ENCODE measurements around the gene OR2V1.
A peak's percentile ranks its signal among the peaks of the same experiment; 100 is the strongest.
"Not testable (repeated sequence)": the region's sequence is repeated elsewhere in the genome, so short reads cannot be mapped to it uniquely, and the experiment has no call there.

Gene OR2V1

GRCh38 chr5:181173027-181173419, 42.1 kb upstream of the OR2V1 start:
- no peaks in the 10 kb centered on the region for H3K79me2 ChIP-seq (ENCODE audit: low read length)
- H3K9ac ChIP-seq (ENCODE audit: low read length), result peak overlapping the region; percentile 62
- peak overlapping the region; percentile 92 for H3K4me3 ChIP-seq (ENCODE audit: low read length)
- H3K27ac ChIP-seq (ENCODE audit: low read length), result peak overlapping the region; percentile 76
- TF ChIP-seq EZH2phosphoT487 (IDR thresholded peaks at IDR 0.05; ENCODE audit: low read depth), result no peak
- peak; percentile 45 for TF ChIP-seq CTCF (IDR thresholded peaks at IDR 0.05; ENCODE audit: low read depth, low read length)
- no peaks in the 10 kb centered on the region for H3K27me3 ChIP-seq (ENCODE audit: low read depth, low read length)
- H3K9me3 ChIP-seq (ENCODE audit: insufficient read depth, low read length), result no peaks in the 10 kb centered on the region
- H4K20me1 ChIP-seq (ENCODE audit: insufficient read depth, low read length), result no peaks in the 10 kb centered on the region
- H3K4me2 ChIP-seq (ENCODE audit: low read length), result peak overlapping the region; percentile 97
- peaks cover 11% of the 10 kb centered on the region; the same call in 1 of the 2 replicates for H3K4me1 ChIP-seq (ENCODE audit: low read length)
- H3K36me3 ChIP-seq (replicated peaks; ENCODE audit: low read depth, low read length), result no peaks in the 10 kb centered on the region
- H2AFZ ChIP-seq (ENCODE audit: low read depth, low read length), result peak overlapping the region; percentile 93

- no peaks in the 10 kb centered on the region for H3K79me2 ChIP-seq (ENCODE audit: low read length)
- no peak overlapping the region for H2AFZ ChIP-seq (ENCODE audit: low read depth, low read length)
- no peaks in the 10 kb centered on the region for H4K20me1 ChIP-seq (ENCODE audit: insufficient read depth, low read length)
- no peak overlapping the region for H3K4me3 ChIP-seq (ENCODE audit: low read length)
- H3K27me3 ChIP-seq (ENCODE audit: low read depth, low read length), result no peaks in the 10 kb centered on the region
- no peak overlapping the region for H3K27ac ChIP-seq (ENCODE audit: low read length)
- TF ChIP-seq CTCF (IDR thresholded peaks at IDR 0.05; ENCODE audit: low read depth, low read length), result no peak
- no peak for TF ChIP-seq EZH2phosphoT487 (IDR thresholded peaks at IDR 0.05; ENCODE audit: low read depth)
- H3K4me2 ChIP-seq (ENCODE audit: low read length), result no peak overlapping the region
- peaks cover 20% of the 10 kb centered on the region for H3K4me1 ChIP-seq (ENCODE audit: low read length)
- H3K36me3 ChIP-seq (replicated peaks; ENCODE audit: low read depth, low read length), result no peaks in the 10 kb centered on the region
- H3K9me3 ChIP-seq (ENCODE audit: insufficient read depth, low read length), result no peaks in the 10 kb centered on the region
- H3K9ac ChIP-seq (ENCODE audit: low read length), result no peak overlapping the region
Measured at GRCh38 chr5:181171782-181172181, 40.8 kb upstream of the OR2V1 start.

DNA sequence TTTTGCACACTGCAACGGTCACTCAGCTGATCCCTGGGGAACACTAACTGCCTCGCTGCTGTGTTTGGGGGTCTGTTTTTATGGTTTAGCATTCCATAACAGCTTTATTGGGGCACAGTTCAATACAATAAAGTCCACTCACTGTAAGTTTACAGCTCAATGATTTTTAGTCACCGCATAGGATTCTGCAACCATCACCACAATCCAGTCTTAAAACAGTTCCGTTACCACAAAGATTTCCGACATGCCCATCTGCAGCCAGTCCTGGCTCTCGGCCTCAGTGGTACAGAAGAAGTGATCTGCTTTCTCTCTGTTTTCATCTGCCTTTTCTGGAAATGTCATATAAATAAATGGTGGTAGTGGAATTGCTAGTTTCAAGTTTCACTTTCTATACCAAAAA, 40.0 kb upstream of the OR2V1 start:
- Histone ChIP-seq H4K20me1 (ENCODE audit: insufficient read depth, low read length) (no peaks in the 10 kb centered on the region), H3K9ac (ENCODE audit: low read length) (no peak overlapping the region), H3K27ac (ENCODE audit: low read length) (no peak overlapping the region), H2AFZ (ENCODE audit: low read depth, low read length) (no peak overlapping the region), H3K36me3 (replicated peaks; ENCODE audit: low read depth, low read length) (no peaks in the 10 kb centered on the region), H3K79me2 (ENCODE audit: low read length) (no peaks in the 10 kb centered on the region), H3K4me2 (ENCODE audit: low read length) (no peak overlapping the region), H3K27me3 (ENCODE audit: low read depth, low read length) (no peaks in the 10 kb centered on the region), H3K4me1 (ENCODE audit: low read length) (peaks cover 22% of the 10 kb centered on the region), H3K4me3 (ENCODE audit: low read length) (no peak overlapping the region), H3K9me3 (ENCODE audit: insufficient read depth, low read length) (no peaks in the 10 kb centered on the region)
- TF ChIP-seq EZH2phosphoT487 (IDR thresholded peaks at IDR 0.05; ENCODE audit: low read depth), result no peak
- no peak for TF ChIP-seq CTCF (IDR thresholded peaks at IDR 0.05; ENCODE audit: low read depth, low read length)

- peak overlapping the region; percentile 81 for H3K4me2 ChIP-seq (ENCODE audit: low read length)
- peak overlapping the region; percentile 84; the same call in 1 of the 2 replicates for H2AFZ ChIP-seq (ENCODE audit: low read depth, low read length)
Measured at GRCh38 chr5:181170237-181170825, 39.4 kb upstream of the OR2V1 start.

GRCh38 chr5:181169459-181170236, 38.7 kb upstream of the OR2V1 start:
- peak overlapping the region; percentile 66 for H3K9ac ChIP-seq (ENCODE audit: low read length)
- not testable (repeated sequence) for H3K27ac ChIP-seq (ENCODE audit: low read length); H3K9me3 ChIP-seq (ENCODE audit: insufficient read depth, low read length); H3K79me2 ChIP-seq (ENCODE audit: low read length); H3K27me3 ChIP-seq (ENCODE audit: low read depth, low read length); H3K36me3 ChIP-seq (replicated peaks; ENCODE audit: low read depth, low read length); H4K20me1 ChIP-seq (ENCODE audit: insufficient read depth, low read length)
- H3K4me1 ChIP-seq (ENCODE audit: low read length), result peaks cover 22% of the 10 kb centered on the region
- peak overlapping the region; percentile 84; the same call in 1 of the 2 replicates for H2AFZ ChIP-seq (ENCODE audit: low read depth, low read length)
- H3K4me2 ChIP-seq (ENCODE audit: low read length), result peak overlapping the region; percentile 94
- H3K4me3 ChIP-seq (ENCODE audit: low read length), result peak overlapping the region; percentile 75

More at GRCh38 chr5:181170237-181170825, 39.4 kb upstream of the OR2V1 start:
- H3K9me3 ChIP-seq (ENCODE audit: insufficient read depth, low read length), result no peaks in the 10 kb centered on the region
- peak overlapping the region; percentile 75 for H3K4me3 ChIP-seq (ENCODE audit: low read length)
- H4K20me1 ChIP-seq (ENCODE audit: insufficient read depth, low read length), result no peaks in the 10 kb centered on the region
- H3K79me2 ChIP-seq (ENCODE audit: low read length), result no peaks in the 10 kb centered on the region
- H3K4me1 ChIP-seq (ENCODE audit: low read length), result peaks cover 22% of the 10 kb centered on the region
- H3K27ac ChIP-seq (ENCODE audit: low read length), result no peak overlapping the region
- H3K36me3 ChIP-seq (replicated peaks; ENCODE audit: low read depth, low read length), result no peaks in the 10 kb centered on the region
- TF ChIP-seq CTCF (IDR thresholded peaks at IDR 0.05; ENCODE audit: low read depth, low read length) (no peak), EZH2phosphoT487 (IDR thresholded peaks at IDR 0.05; ENCODE audit: low read depth) (no peak)
- H3K27me3 ChIP-seq (ENCODE audit: low read depth, low read length), result no peaks in the 10 kb centered on the region
- H3K9ac ChIP-seq (ENCODE audit: low read length), result no peak overlapping the region

Measured in OCI-LY3 (cell line).